ENCODE results near the gene KIT.

DNA sequence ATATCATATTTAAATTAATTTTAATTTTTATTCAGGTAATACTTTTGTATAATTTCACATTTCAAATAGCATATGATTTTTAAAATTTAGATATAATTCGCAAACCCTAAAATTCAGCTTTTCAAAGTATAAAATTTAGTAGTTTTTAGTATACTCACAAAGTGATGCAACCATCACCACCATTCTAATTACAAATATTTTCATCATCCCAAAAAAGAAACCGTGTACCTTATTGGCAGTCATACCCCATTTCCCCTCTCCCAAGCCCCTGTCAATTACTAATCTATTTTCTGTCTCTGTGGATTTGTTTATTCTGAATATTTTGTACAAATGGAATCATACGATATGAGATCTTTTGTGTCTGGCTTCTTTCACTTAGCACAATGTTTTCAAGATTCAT is 37.0 kb upstream of the KIT start:
- TF ChIP-seq, protein P1, sequence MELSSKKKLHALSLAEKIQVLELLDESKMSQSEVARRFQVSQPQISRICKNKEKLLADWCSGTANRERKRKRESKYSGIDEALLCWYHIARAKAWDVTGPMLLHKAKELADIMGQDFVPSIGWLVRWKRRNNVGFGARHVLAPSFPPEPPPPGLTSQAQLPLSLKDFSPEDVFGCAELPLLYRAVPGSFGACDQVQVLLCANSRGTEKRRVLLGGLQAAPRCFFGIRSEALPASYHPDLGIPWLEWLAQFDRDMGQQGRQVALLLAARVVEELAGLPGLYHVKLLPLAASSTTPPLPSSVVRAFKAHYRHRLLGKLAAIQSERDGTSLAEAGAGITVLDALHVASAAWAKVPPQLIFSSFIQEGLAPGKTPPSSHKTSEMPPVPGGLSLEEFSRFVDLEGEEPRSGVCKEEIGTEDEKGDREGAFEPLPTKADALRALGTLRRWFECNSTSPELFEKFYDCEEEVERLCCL (CRISPR knock-in tag; IDR thresholded peaks at IDR 0.05; ENCODE audit: borderline replicate concordance), result no peak
- TF ChIP-seq ELF4 (CRISPR knock-in tag; IDR thresholded peaks at IDR 0.05; ENCODE audit: borderline replicate concordance) (no peak), ZNF644 (CRISPR knock-in tag; IDR thresholded peaks at IDR 0.05; ENCODE audit: low read depth) (no peak), POLR2A (IDR thresholded peaks at IDR 0.05; ENCODE audit: insufficient read depth in 1 of 2, low read depth in 2 of 2, low read length in 2 of 2) (no peak), ZNF512B (CRISPR knock-in tag; IDR thresholded peaks at IDR 0.05; ENCODE audit: borderline replicate concordance) (no peak), MAZ (IDR thresholded peaks at IDR 0.05; ENCODE audit: borderline replicate concordance, low read depth, low read length) (no peak), MAZ (CRISPR knock-in tag; IDR thresholded peaks at IDR 0.05; ENCODE audit: low read depth) (no peak), ZNF614 (CRISPR knock-in tag; IDR thresholded peaks at IDR 0.05; ENCODE audit: borderline replicate concordance) (no peak), ZFYVE20 (CRISPR knock-in tag; IDR thresholded peaks at IDR 0.05; ENCODE audit: borderline replicate concordance, low read depth) (no peak), POLR2AphosphoS5 (IDR thresholded peaks at IDR 0.05; ENCODE audit: low read depth, low read length) (no peak), ZFP90 (CRISPR knock-in tag; IDR thresholded peaks at IDR 0.05; ENCODE audit: borderline replicate concordance) (no peak), SRSF9 (IDR thresholded peaks at IDR 0.05; ENCODE audit: borderline replicate concordance, insufficient read depth, low read depth, low read length, poor library complexity, severe bottlenecking) (no peak), ZNF20 (CRISPR knock-in tag; IDR thresholded peaks at IDR 0.05) (no peak)
- TF ChIP-seq, protein P2, sequence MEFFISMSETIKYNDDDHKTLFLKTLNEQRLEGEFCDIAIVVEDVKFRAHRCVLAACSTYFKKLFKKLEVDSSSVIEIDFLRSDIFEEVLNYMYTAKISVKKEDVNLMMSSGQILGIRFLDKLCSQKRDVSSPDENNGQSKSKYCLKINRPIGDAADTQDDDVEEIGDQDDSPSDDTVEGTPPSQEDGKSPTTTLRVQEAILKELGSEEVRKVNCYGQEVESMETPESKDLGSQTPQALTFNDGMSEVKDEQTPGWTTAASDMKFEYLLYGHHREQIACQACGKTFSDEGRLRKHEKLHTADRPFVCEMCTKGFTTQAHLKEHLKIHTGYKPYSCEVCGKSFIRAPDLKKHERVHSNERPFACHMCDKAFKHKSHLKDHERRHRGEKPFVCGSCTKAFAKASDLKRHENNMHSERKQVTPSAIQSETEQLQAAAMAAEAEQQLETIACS (CRISPR knock-in tag; IDR thresholded peaks at IDR 0.05), result no peak

All from HepG2 (cell line).